ENCODE measurements around the gene GPR84.

- no peak for TF ChIP-seq YY1 (IDR thresholded peaks at IDR 0.05; ENCODE audit: insufficient read depth, insufficient read length)
- no peak for TF ChIP-seq ZNF274 (IDR thresholded peaks at IDR 0.05; ENCODE audit: low read depth, low read length)
- no peak for TF ChIP-seq SUZ12 (IDR thresholded peaks at IDR 0.05; ENCODE audit: extremely low read depth, insufficient read depth, insufficient read length)
Observed at GRCh38 chr12:54377007-54377406, 12.7 kb upstream of the GPR84 start.

All from NT2/D1 (cell line).